Right cardiac atrium (tissue), 5 donors: ENCODE measurements around the gene ARSD. TPM values are rescaled to one million over a fixed set of nuclear protein-coding genes. Genes with fewer than 3 reads are reported as not detected.

Experiments used
- polyA plus RNA-seq: library from polyadenylated mRNA; stranded (reverse); fragments of 200-250 nt; gene quantifications from one replicate; pipeline ENCODE4 v1.2.3, GENCODE V29; 2013
- total RNA-seq, 4 donors: library from RNA; stranded (reverse); fragmentation: NEBNext Ultra II Directional; extraction: Animal tissue kit (Norgen Biotek cat#: 25700); gene quantifications; one replicate each; pipeline ENCODE4 v1.2.1, GENCODE V29; 2021
- donor health status: healthy with polysubstance abuse.
- donor health status: DM: no; HTN: yes; CAD: no.
- donor health status: DM: no; HTN: no; CAD: no.
- donor health status: DM: no; HTN: yes; CAD: no; lungs with severe emphysema.
- donor health status: DM: yes; HTN: yes; CAD: no.

ARSD gene
- total and polyA plus RNA-seq, 5 donors: 3.6 to 12.6 (median 7.0) TPM

Other genes with a start within 250 kb of the ARSD start
- gene CD99, start 238.0 kb downstream of the ARSD start, total RNA-seq: 100 to 1,000 TPM; 230 to 368 (median 290) TPM
- gene CD99, start 238.0 kb downstream of the ARSD start, polyA plus RNA-seq: 387 TPM
- gene XG, start 177.3 kb downstream of the ARSD start, total RNA-seq: 1 to 10 TPM in 3 of 4 donors, under 1 TPM in 1; 0.79 to 1.6 (median 1.0) TPM
- 0.43 TPM for gene XG, start 177.3 kb downstream of the ARSD start, polyA plus RNA-seq
- gene GYG2, start 100.4 kb downstream of the ARSD start, total RNA-seq: 1 to 10 TPM in 2 of 4 donors, under 1 TPM in 2; 0.26 to 4.5 (median 1.1) TPM
- gene GYG2, start 100.4 kb downstream of the ARSD start, polyA plus RNA-seq: 1.1 TPM
- gene ARSH, start 77.2 kb upstream of the ARSD start, total RNA-seq: not detected
- not detected for gene ARSH, start 77.2 kb upstream of the ARSD start, polyA plus RNA-seq
- gene ARSF, start 112.1 kb upstream of the ARSD start, total RNA-seq: not detected
- not detected for gene ARSF, start 112.1 kb upstream of the ARSD start, polyA plus RNA-seq